Psoas muscle (tissue), 8 donors: ENCODE data around the gene COL26A1. TPM values are rescaled to one million over a fixed set of nuclear protein-coding genes. Genes with fewer than 3 reads are reported as not detected.

Experiments used
- ATAC-seq, 4 donors: fragments of 200-7000 bp; cut with Tn5 transposase; one replicate each; pipeline ENCODE4 v1.9.1; 2020; ENCODE audit warnings: moderate library complexity in 3 of 4, mild to moderate bottlenecking in 2 of 4
- DNase-seq, 2 donors: peaks; one replicate each; pipeline ENCODE4 v3.0.0-alpha.2; 2020
- H3K27ac ChIP-seq: fragments of 200-600 bp; one replicate; pipeline ENCODE4 v1.8.0; 2022
- H3K27me3 ChIP-seq, 3 donors: fragments of 200-600 bp in 1 of 3; one replicate each; pipeline versions ENCODE4 v1.6.1 to v1.8.0; 2013 to 2022; ENCODE audit warnings: low read length in 2 of 3, mild to moderate bottlenecking in 2 of 3, moderate library complexity in 1 of 3; ENCODE audit not compliant: insufficient read depth in 3 of 3
- H3K36me3 ChIP-seq, 2 donors: fragments of 200-600 bp in 1 of 2; one replicate each; pipeline versions ENCODE4 v1.6.1 to v1.8.0; 2013 to 2022; ENCODE audit warnings: low read depth in 1 of 2, mild to moderate bottlenecking in 1 of 2, moderate library complexity in 1 of 2; ENCODE audit not compliant: insufficient read depth in 1 of 2
- H3K4me1 ChIP-seq: fragments of 200-600 bp; one replicate; pipeline ENCODE4 v1.8.0; 2022
- H3K4me3 ChIP-seq: fragments of 200-600 bp; one replicate; pipeline ENCODE4 v1.8.0; 2022; ENCODE audit warnings: mild to moderate bottlenecking
- H3K9me3 ChIP-seq: fragments of 200-600 bp; one replicate; pipeline ENCODE4 v1.8.0; 2022
- CTCF ChIP-seq: fragments of 200-600 bp; IDR thresholded peaks from one replicate; pipeline ENCODE4 v1.8.0; 2022; ENCODE audit warnings: antibody characterized with exemption
- WGBS, 3 donors: extraction: QIAGEN DNeasy Blood & Tissue Kit; methylation state at CpG; one replicate each; pipeline versions ENCODE4 v1.1.6 to v1.1.7; 2013; 5-methylcytosine and 5-hydroxymethylcytosine counted together
- intact Hi-C, 2 donors: fragments of 100-400 bp; cut with DNase I; formaldehyde crosslinking; loops; one replicate each; pipeline versions ENCODE4 v1.11.0 to v1.14.2; 2022
- polyA plus RNA-seq, 3 donors: library from polyadenylated mRNA; stranded (reverse); fragments of 200-250 nt; gene quantifications; one replicate each; pipeline ENCODE4 v1.2.3, GENCODE V29; 2013
- total RNA-seq, 4 donors: library from RNA; stranded (reverse); fragmentation: NEBNext Ultra II Directional in 2 of 4; extraction: Animal tissue kit (Norgen Biotek cat#: 25700) in 2 of 4; gene quantifications; one replicate each; pipeline versions ENCODE4 v1.2.1 to v1.2.4, GENCODE V29; 2021 to 2023
- donor health status: healthy with polysubstance abuse.
- donor health status: DM: no; HTN: no; CAD: no; lungs with moderate emphysema.
- donor health status: Bipolar disorder and iron deficiency.
- donor health status: healthy.
- donor health status: DM: yes; HTN: yes; CAD: no.
- donor health status: DM: no; HTN: no; CAD: no.
- donor health status: DM: no; HTN: no; CAD: no.
- donor health status: DM: yes; HTN: yes; CAD: no.

Gene COL26A1
- total and polyA plus RNA-seq, 7 donors: 0.03 TPM; not detected in 6

GRCh38 chr7:101562531-101563197 lies 200.0 kb downstream of the COL26A1 start:
- no peaks in the 10 kb centered on the region for H3K36me3 ChIP-seq
- H3K9me3 ChIP-seq: no peaks in the 10 kb centered on the region
- no peak for ATAC-seq
- no peak overlapping the region for H3K27ac ChIP-seq
- no peak for TF ChIP-seq CTCF
- no peak overlapping the region for H3K4me3 ChIP-seq
- no peak for DNase-seq
- intact Hi-C loops: no loop called here
- no peaks in the 10 kb centered on the region for H3K27me3 ChIP-seq
- WGBS, 3 donors: 69 to 82% (median 71%) methylated on average over 15 of the region's 15 CpGs
- no peaks in the 10 kb centered on the region for H3K4me1 ChIP-seq

- no peak for ATAC-seq
- intact Hi-C loops: no loop called here
Observed at GRCh38 chr7:101563198-101563901, 200.7 kb downstream of the COL26A1 start.

GRCh38 chr7:101563943-101564777 lies 201.5 kb downstream of the COL26A1 start:
- Histone ChIP-seq H3K4me1 (no peaks in the 10 kb centered on the region), H3K27ac (no peak overlapping the region), H3K4me3 (no peak overlapping the region), H3K36me3 (no peaks in the 10 kb centered on the region), H3K9me3 (no peaks in the 10 kb centered on the region), H3K27me3 (no peaks in the 10 kb centered on the region)
- peak; percentile 10 to 20 (median 16) for ATAC-seq
- WGBS, 3 donors: 65 to 67% (median 66%) methylated on average over 23 of the region's 23 CpGs
- TF ChIP-seq CTCF: no peak
- DNase-seq: no peak
- intact Hi-C loops: no loop called here

More at GRCh38 chr7:101563198-101563901, 200.7 kb downstream of the COL26A1 start:
- no peak for TF ChIP-seq CTCF
- Histone ChIP-seq H3K27me3 (no peaks in the 10 kb centered on the region), H3K9me3 (no peaks in the 10 kb centered on the region), H3K4me1 (no peaks in the 10 kb centered on the region), H3K27ac (no peak overlapping the region), H3K36me3 (no peaks in the 10 kb centered on the region), H3K4me3 (no peak overlapping the region)
- 57 to 68% (median 68%) methylated on average over 13 to 15 of the region's 15 CpGs for WGBS, 3 donors
- no peak for DNase-seq

- no peaks in the 10 kb centered on the region for H3K27me3 ChIP-seq
- no peaks in the 10 kb centered on the region for H3K36me3 ChIP-seq
- no peaks in the 10 kb centered on the region for H3K9me3 ChIP-seq
- DNase-seq: peak in 1 of 2 donors; percentile 66
- ATAC-seq: peak; percentile 46 to 96 (median 87)
- H3K4me1 ChIP-seq: no peaks in the 10 kb centered on the region
- 10 to 26% (median 18%) methylated on average over 16 of the region's 16 CpGs for WGBS, 3 donors
- intact Hi-C loops: no loop called here
- no peak overlapping the region for H3K27ac ChIP-seq
- no peak for TF ChIP-seq CTCF
- no peak overlapping the region for H3K4me3 ChIP-seq
Observed at GRCh38 chr7:101564778-101565211, 202.1 kb downstream of the COL26A1 start.
